GM20000 (cell line): ENCODE results near the gene LRPAP1.

Source experiments
- DNase-seq: peaks from one replicate; pipeline ENCODE4 v3.0.0; 2012; ENCODE audit warnings: low spot score
- CTCF ChIP-seq: IDR thresholded peaks from 2 replicates; pipeline ENCODE4 v1.5.1; 2012; ENCODE audit warnings: mild to moderate bottlenecking, control low read depth; ENCODE audit errors: extremely low read depth, missing control alignments

LRPAP1 gene

GRCh38 chr4:3502941-3503936 is 29.0 kb downstream of the LRPAP1 start:
- no peak for TF ChIP-seq CTCF
- DNase-seq, result no peak

DNA sequence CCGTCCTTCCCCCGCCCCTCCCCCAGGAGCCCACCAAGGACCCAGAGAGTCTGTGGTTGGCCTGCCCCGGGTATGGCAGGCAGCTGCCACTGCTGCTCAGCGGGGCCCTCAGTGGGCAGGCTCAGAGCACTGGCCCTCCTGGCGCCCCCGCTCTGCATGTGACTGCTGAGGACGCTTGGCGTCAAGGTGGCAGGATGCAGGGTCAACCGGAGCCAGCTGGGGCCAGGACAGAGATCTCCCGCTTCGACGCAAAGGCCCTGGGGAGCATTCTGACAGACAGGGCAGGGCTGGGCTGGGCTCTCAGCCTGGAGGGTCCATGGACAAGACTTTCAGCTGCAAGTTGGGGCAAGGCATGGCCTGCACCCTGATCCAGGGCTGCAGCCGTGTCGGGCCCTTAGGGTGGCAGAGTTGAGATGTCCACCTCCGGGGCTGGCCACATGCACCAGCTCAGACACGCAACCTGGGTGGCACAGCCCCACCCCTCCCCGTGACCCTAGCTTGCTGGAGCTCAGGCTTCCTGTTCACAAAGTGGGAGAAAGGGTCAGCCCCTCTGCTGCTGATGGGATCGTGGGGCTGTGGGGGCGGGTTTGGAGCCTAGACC is 30.3 kb downstream of the LRPAP1 start:
- DNase-seq, result no peak
- no peak for TF ChIP-seq CTCF

DNA sequence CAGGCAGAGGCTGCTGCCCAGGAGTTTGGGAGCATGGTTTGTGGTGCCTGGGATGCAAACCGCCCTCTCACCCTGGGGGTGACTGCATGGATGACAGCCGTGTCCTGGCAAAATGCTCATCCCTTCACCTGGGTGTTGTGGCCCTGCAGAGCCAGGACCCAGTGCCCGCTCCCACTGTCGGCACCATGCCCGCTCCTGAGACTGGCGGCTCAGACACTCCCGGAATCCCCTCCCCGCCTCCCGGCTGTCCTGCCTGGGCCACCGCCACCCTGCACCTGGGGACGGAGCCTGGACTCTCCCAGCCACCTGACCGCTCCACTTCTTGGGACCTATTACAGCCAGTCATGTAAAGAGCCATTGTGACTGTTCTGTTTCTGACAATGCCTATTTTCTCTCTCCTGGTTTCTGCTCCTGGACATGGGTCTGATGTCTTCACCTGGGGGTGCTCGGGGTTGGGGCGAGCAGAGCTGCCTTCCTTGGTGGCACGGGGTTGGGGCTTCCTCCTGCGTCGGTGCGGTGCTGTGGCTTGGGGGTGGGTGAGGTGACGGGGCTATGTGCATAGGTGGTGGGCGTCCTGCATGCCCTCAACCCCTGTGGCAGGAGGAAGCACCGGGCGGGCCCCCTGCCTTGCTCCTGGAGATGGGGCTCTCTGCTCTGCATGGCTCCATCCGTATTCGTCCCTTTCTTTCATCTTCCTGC is 30.9 kb downstream of the LRPAP1 start:
- no peak for TF ChIP-seq CTCF
- no peak for DNase-seq

GRCh38 chr4:3500634-3501101 is 31.6 kb downstream of the LRPAP1 start:
- DNase-seq, result no peak
- TF ChIP-seq CTCF, result no peak

- DNase-seq, result no peak
- no peak for TF ChIP-seq CTCF
Measured at GRCh38 chr4:3500111-3500510, 32.1 kb downstream of the LRPAP1 start.

- DNase-seq, result no peak
- TF ChIP-seq CTCF, result no peak
Measured at GRCh38 chr4:3499710-3500109, 32.5 kb downstream of the LRPAP1 start.

GRCh38 chr4:3498901-3499510 is 33.2 kb downstream of the LRPAP1 start:
- no peak for DNase-seq
- no peak for TF ChIP-seq CTCF
